SJSA1 (cell line): ENCODE data around the gene IL17F. TPM values are rescaled to one million over a fixed set of nuclear protein-coding genes. Genes with fewer than 3 reads are reported as not detected.

Source experiments
- DNase-seq, 2 experiments: peaks; one replicate each; pipeline ENCODE4 v3.0.0-alpha.2; 2015 to 2020; ENCODE audit warnings: low spot score in 2 of 2, low read depth in 1 of 2
- H3K27ac ChIP-seq: fragments of 250-450 bp; sonication (Bioruptor Pico); 2 replicates; pipeline ENCODE4 v1.5.1; 2020; ENCODE audit warnings: mild to moderate bottlenecking, moderate library complexity
- H3K27me3 ChIP-seq: fragments of 250-450 bp; sonication (Bioruptor Pico); replicated peaks from 2 replicates; pipeline ENCODE4 v1.5.1; 2020; ENCODE audit warnings: mild to moderate bottlenecking, moderate library complexity
- H3K36me3 ChIP-seq: fragments of 250-450 bp; sonication (Bioruptor Pico); 2 replicates; pipeline ENCODE4 v1.5.1; 2020; ENCODE audit warnings: mild to moderate bottlenecking
- H3K4me1 ChIP-seq: fragments of 250-450 bp; sonication (Bioruptor Pico); replicated peaks from 2 replicates; pipeline ENCODE4 v1.6.1; 2021; ENCODE audit warnings: mild to moderate bottlenecking
- H3K4me3 ChIP-seq: fragments of 250-450 bp; sonication (Bioruptor Pico); 2 replicates; pipeline ENCODE4 v1.5.1; 2020; ENCODE audit warnings: mild to moderate bottlenecking
- H3K9me3 ChIP-seq: fragments of 250-450 bp; sonication (Bioruptor Pico); replicated peaks from 2 replicates; pipeline ENCODE4 v1.5.1; 2020; ENCODE audit warnings: mild to moderate bottlenecking
- total RNA-seq: library from RNA; depleted of rRNA; stranded (reverse); fragments of >200 nt; shearing (Covaris generic); gene quantifications from 2 replicates; pipeline ENCODE4 v1.2.3, GENCODE V29; 2014

Gene IL17F
- total RNA-seq, 1 experiment from 2014 or later: not detected

- Histone ChIP-seq H3K27me3 (peaks cover 23% of the 10 kb centered on the region; the same call in 1 of the 2 replicates), H3K4me3 (no peak overlapping the region), H3K36me3 (no peaks in the 10 kb centered on the region), H3K9me3 (no peaks in the 10 kb centered on the region), H3K4me1 (no peaks in the 10 kb centered on the region), H3K27ac (no peak overlapping the region)
- DNase-seq: no peak
Observed at GRCh38 chr6:52231406-52232127, 12.7 kb downstream of the IL17F start.

DNA sequence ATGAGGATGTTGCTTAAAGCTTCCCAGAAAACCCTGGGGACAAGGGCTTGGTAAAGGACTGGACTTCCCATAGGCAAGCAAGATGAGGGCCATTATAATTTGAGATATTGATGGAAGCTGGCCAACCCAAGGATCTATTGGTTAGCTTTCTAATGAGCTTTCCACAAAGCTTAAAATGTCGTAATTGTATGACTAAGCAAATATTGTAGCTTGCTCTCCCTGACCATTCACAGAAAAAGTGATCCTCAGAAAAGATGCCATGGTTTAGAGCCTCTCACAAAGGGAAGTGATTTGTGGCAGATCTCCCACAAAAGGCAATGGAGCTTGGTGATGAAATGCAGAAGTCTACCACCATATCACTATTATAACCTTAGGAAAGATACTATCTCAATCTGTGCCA, 13.6 kb downstream of the IL17F start:
- H3K27ac ChIP-seq: no peak overlapping the region
- H3K9me3 ChIP-seq: no peaks in the 10 kb centered on the region
- no peak for DNase-seq
- no peaks in the 10 kb centered on the region for H3K4me1 ChIP-seq
- H3K27me3 ChIP-seq: peaks cover 23% of the 10 kb centered on the region; the same call in 1 of the 2 replicates
- H3K36me3 ChIP-seq: no peaks in the 10 kb centered on the region
- no peak overlapping the region for H3K4me3 ChIP-seq

- Histone ChIP-seq H3K27ac (no peak overlapping the region), H3K4me3 (no peak overlapping the region), H3K4me1 (no peaks in the 10 kb centered on the region), H3K9me3 (no peaks in the 10 kb centered on the region), H3K36me3 (no peaks in the 10 kb centered on the region), H3K27me3 (peaks cover 17% of the 10 kb centered on the region; the same call in 1 of the 2 replicates)
- no peak for DNase-seq
Observed at GRCh38 chr6:52227495-52227894, 16.8 kb downstream of the IL17F start.

DNA sequence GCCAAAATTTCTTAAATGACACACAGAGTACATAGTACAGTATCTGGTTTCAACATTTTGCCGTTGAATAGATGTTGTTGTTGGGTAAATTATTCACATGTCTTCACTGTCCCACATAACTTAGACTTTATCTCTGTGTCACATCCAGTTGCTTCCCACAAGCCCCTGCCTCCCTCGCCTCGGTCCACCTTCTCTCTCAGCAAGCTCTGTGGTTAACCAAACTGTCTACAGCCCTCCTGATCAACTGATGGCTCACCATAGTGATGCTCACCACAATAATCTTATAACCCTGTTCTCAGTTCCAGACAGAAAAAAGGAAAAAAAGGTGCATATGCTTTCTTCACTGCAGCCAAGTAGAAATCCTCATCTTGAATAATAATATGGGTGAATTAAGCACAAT, 23.0 kb downstream of the IL17F start:
- Histone ChIP-seq H3K36me3 (no peaks in the 10 kb centered on the region), H3K4me3 (no peak overlapping the region), H3K27ac (no peak overlapping the region), H3K4me1 (no peaks in the 10 kb centered on the region), H3K27me3 (peaks cover 7% of the 10 kb centered on the region), H3K9me3 (no peaks in the 10 kb centered on the region)
- no peak for DNase-seq

DNA sequence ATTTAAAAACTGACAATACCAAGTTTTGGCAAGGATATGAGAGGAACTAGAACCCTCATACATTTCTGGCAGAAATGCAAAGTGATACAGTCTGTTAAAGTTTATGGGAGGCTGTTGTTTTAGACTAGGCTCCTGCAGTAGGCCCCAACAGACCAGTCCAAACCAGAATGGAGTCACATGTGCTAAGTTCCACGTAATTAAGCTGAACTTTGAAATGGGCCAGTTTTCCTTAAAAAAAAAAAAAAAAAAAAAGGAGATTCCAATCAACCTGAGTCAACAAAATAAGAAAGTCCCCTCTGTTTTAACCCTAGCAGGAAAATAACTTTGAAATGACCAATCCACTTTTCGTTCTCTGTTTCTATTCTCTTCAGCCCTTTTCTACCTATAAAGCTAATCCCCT, 26.5 kb downstream of the IL17F start:
- no peaks in the 10 kb centered on the region for H3K36me3 ChIP-seq
- no peak overlapping the region for H3K4me3 ChIP-seq
- peaks cover 10% of the 10 kb centered on the region for H3K27me3 ChIP-seq
- H3K9me3 ChIP-seq: no peaks in the 10 kb centered on the region
- no peak for DNase-seq
- H3K4me1 ChIP-seq: no peaks in the 10 kb centered on the region
- H3K27ac ChIP-seq: no peak overlapping the region

DNA sequence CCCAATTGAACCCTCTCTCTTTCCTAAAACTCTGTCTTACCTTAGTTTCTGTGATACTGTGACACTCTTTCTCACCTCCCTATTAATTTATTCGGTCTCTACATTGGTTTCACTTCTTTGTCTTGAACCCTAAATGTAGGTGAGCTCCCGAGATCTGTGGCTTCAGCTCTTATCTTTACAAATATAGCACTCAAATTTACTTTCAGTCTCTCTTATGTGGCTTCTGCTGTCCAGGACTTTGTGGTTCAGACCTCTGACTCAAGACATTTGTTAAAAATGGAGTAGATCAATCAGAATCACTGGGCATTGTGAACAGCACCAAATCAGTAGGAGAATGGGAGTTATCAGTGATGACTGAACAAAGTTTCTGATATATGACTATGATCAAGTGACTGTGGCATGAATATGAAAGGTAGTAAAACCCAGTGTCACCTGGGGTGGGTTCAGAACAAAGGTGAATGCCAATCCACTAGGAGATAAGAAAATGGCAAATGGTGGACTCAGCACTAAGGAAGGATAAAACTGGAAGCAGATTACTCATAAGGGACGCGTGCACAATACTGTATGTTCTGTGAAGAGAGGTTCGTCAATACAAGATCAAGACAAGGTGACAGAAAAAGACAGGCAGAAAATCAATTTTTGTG, 27.2 kb downstream of the IL17F start:
- Histone ChIP-seq H3K36me3 (no peaks in the 10 kb centered on the region), H3K4me3 (no peak overlapping the region), H3K27me3 (peaks cover 10% of the 10 kb centered on the region), H3K4me1 (no peaks in the 10 kb centered on the region), H3K27ac (no peak overlapping the region), H3K9me3 (no peaks in the 10 kb centered on the region)
- no peak for DNase-seq

DNA sequence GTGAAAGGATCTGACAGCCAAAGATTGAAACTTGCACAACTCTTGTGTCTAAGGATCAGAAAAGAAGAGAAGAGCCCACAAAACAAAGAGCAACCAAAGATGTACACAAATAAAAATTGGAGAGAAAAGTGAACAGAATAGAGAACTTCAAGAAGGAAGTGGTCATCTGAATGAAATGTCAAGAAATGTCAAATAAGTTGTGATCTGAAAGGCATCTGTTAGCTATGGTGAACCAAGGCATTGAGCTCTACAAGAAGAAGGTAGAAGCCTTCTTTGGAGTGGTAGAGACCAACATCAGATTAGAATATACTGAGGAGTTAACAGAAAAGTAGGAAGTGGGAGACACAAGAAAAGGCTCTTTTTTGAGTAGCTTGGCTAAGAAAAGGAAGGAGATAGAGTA, 28.5 kb downstream of the IL17F start:
- no peak overlapping the region for H3K4me3 ChIP-seq
- H3K27ac ChIP-seq: no peak overlapping the region
- H3K4me1 ChIP-seq: no peaks in the 10 kb centered on the region
- DNase-seq: no peak
- no peaks in the 10 kb centered on the region for H3K9me3 ChIP-seq
- peaks cover 10% of the 10 kb centered on the region; the same call in 1 of the 2 replicates for H3K27me3 ChIP-seq
- H3K36me3 ChIP-seq: no peaks in the 10 kb centered on the region

DNA sequence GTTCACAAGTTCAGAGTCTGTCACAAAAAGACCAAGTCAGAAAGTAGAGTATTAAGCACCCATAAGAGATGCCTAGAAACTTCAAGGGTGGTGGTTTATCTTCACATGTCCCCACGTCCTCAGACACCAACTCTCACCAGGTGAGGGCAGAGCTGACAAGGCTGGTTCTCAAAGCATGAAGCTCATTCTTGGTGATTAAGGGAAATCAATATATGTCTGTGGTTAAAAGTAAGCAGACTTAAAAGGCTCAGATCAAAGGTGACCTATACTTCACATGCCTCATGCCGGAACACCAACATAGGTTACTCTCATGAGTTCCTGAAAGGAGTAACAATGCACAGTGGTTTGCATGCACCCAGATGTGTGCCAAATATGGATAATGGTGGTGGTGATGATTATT, 31.2 kb downstream of the IL17F start:
- H3K9me3 ChIP-seq: no peaks in the 10 kb centered on the region
- no peaks in the 10 kb centered on the region for H3K36me3 ChIP-seq
- no peak for DNase-seq
- no peak overlapping the region for H3K4me3 ChIP-seq
- no peak overlapping the region for H3K27ac ChIP-seq
- H3K27me3 ChIP-seq: peaks cover 5% of the 10 kb centered on the region; the same call in 1 of the 2 replicates
- H3K4me1 ChIP-seq: no peaks in the 10 kb centered on the region

- Histone ChIP-seq H3K4me1 (no peaks in the 10 kb centered on the region), H3K9me3 (no peaks in the 10 kb centered on the region), H3K4me3 (no peak overlapping the region), H3K27me3 (no peaks in the 10 kb centered on the region; the same call in 1 of the 2 replicates), H3K36me3 (no peaks in the 10 kb centered on the region), H3K27ac (no peak overlapping the region)
- DNase-seq: no peak
Observed at GRCh38 chr6:52210227-52210626, 34.1 kb downstream of the IL17F start.

GRCh38 chr6:52209770-52210169, 34.5 kb downstream of the IL17F start:
- Histone ChIP-seq H3K27me3 (no peaks in the 10 kb centered on the region; the same call in 1 of the 2 replicates), H3K27ac (no peak overlapping the region), H3K9me3 (no peaks in the 10 kb centered on the region), H3K4me1 (no peaks in the 10 kb centered on the region), H3K36me3 (no peaks in the 10 kb centered on the region), H3K4me3 (no peak overlapping the region)
- DNase-seq: no peak

DNA sequence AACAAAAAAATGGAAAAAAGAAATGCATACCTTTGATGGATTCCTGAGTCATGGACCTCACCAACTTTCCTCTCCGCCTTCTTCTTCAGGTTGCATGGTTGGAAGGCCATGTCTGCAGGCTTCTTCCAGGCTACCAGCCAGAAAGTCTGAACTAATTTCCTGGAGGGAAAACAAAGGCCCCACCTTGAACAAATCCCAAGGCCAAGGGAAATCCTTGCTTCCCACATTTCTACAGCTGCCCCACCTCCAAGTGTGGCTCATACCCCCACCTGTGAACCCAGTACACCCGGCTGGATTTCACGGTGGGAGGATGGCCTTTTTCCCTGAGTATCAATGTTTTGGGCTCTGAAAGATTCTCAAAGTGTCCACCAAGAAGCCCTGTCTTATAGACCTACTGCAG, 35.7 kb downstream of the IL17F start:
- no peak for DNase-seq

DNA sequence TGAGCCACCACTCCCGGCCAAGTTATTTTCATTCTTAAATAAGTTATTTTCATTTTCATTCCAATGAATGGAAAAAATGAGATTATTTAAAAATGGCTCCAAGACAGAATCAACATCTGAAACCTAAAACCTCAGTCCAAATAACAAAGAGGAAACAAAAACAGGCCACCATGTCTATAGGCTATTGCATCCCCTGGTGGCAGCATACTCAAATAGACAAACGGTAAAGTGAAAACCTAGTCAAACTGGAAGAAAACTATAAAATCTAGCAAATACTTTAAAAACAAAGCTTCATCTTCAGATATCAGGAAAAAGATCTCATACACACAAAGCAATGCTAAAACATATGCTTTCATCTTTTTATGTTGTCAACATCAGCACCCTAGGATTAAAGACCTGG, 37.2 kb downstream of the IL17F start:
- DNase-seq: no peak
- Histone ChIP-seq H3K36me3 (no peaks in the 10 kb centered on the region), H3K27me3 (no peaks in the 10 kb centered on the region; the same call in 1 of the 2 replicates), H3K9me3 (no peaks in the 10 kb centered on the region), H3K27ac (no peak overlapping the region), H3K4me3 (no peak overlapping the region), H3K4me1 (no peaks in the 10 kb centered on the region)

More for the DNA sequence above, 35.7 kb downstream of the IL17F start:
- H3K27ac ChIP-seq: no peak overlapping the region
- no peaks in the 10 kb centered on the region for H3K9me3 ChIP-seq
- no peaks in the 10 kb centered on the region for H3K4me1 ChIP-seq
- no peaks in the 10 kb centered on the region for H3K36me3 ChIP-seq
- no peaks in the 10 kb centered on the region; the same call in 1 of the 2 replicates for H3K27me3 ChIP-seq
- H3K4me3 ChIP-seq: no peak overlapping the region

- H3K4me3 ChIP-seq: no peak overlapping the region
- H3K27me3 ChIP-seq: no peaks in the 10 kb centered on the region
- no peak overlapping the region for H3K27ac ChIP-seq
- no peaks in the 10 kb centered on the region for H3K36me3 ChIP-seq
- no peaks in the 10 kb centered on the region for H3K4me1 ChIP-seq
- DNase-seq: no peak
- no peaks in the 10 kb centered on the region for H3K9me3 ChIP-seq
Observed at GRCh38 chr6:52201493-52201892, 42.8 kb downstream of the IL17F start.

GRCh38 chr6:52201046-52201445, 43.3 kb downstream of the IL17F start:
- H3K9me3 ChIP-seq: no peaks in the 10 kb centered on the region
- no peak for DNase-seq
- H3K4me1 ChIP-seq: no peaks in the 10 kb centered on the region
- no peaks in the 10 kb centered on the region for H3K36me3 ChIP-seq
- no peak overlapping the region for H3K4me3 ChIP-seq
- H3K27me3 ChIP-seq: no peaks in the 10 kb centered on the region
- H3K27ac ChIP-seq: no peak overlapping the region
